MM.1S (cell line): ENCODE data around the gene SEMA4B.

ENCODE experiments used
- DNase-seq: peaks from one replicate; pipeline ENCODE4 v3.0.0-alpha.2; 2015
- H2AFZ ChIP-seq: fragments of 300-600 bp; sonication (generic); 2 replicates; pipeline ENCODE4 v1.6.0; 2016; ENCODE audit warnings: antibody characterized with exemption, low read length
- H3F3A ChIP-seq: fragments of 300-600 bp; sonication (generic); 2 replicates; pipeline ENCODE4 v1.6.1; 2016; ENCODE audit warnings: mild to moderate bottlenecking, antibody characterized with exemption, low read length, moderate library complexity, mixed read lengths; ENCODE audit not compliant: insufficient read depth
- H3K27ac ChIP-seq: fragments of 300-600 bp; sonication (generic); 2 replicates; pipeline ENCODE4 v1.5.1; 2016; ENCODE audit warnings: mild to moderate bottlenecking, low read length
- H3K27me3 ChIP-seq: fragments of 300-600 bp; sonication (generic); replicated peaks from 2 replicates; pipeline ENCODE4 v1.6.0; 2016; ENCODE audit warnings: low read length; ENCODE audit not compliant: insufficient read depth
- H3K36me3 ChIP-seq: fragments of 300-600 bp; sonication (generic); replicated peaks from 2 replicates; pipeline ENCODE4 v1.6.1; 2016; ENCODE audit warnings: mild to moderate bottlenecking, low read length, mixed read lengths; ENCODE audit not compliant: insufficient read depth
- H3K4me1 ChIP-seq: fragments of 300-600 bp; sonication (generic); 2 replicates; pipeline ENCODE4 v1.6.1; 2016; ENCODE audit warnings: low read length, mixed read lengths
- H3K4me2 ChIP-seq: fragments of 300-600 bp; sonication (generic); 2 replicates; pipeline ENCODE4 v1.6.0; 2016; ENCODE audit warnings: low read depth, low read length
- H3K4me3 ChIP-seq: fragments of 300-600 bp; sonication (generic); 2 replicates; pipeline ENCODE4 v1.5.1; 2016; ENCODE audit warnings: low read length, mixed read lengths
- H3K79me2 ChIP-seq: fragments of 300-600 bp; sonication (generic); 2 replicates; pipeline ENCODE4 v1.6.1; 2016; ENCODE audit warnings: mixed run types, low read length, mixed read lengths
- H3K9ac ChIP-seq: fragments of 300-600 bp; sonication (generic); 2 replicates; pipeline ENCODE4 v1.6.1; 2016; ENCODE audit warnings: low read length, mixed read lengths
- H3K9me2 ChIP-seq: fragments of 300-600 bp; sonication (generic); replicated peaks from 2 replicates; pipeline ENCODE4 v1.6.1; 2016; ENCODE audit warnings: mild to moderate bottlenecking, low read length, mixed read lengths; ENCODE audit not compliant: insufficient read depth
- H3K9me3 ChIP-seq: fragments of 300-600 bp; sonication (generic); replicated peaks from 2 replicates; pipeline ENCODE4 v1.6.1; 2016; ENCODE audit warnings: mild to moderate bottlenecking, low read length, mixed read lengths; ENCODE audit not compliant: insufficient read depth
- H4K20me1 ChIP-seq: fragments of 300-600 bp; sonication (generic); 2 replicates; pipeline ENCODE4 v1.6.1; 2016; ENCODE audit warnings: mild to moderate bottlenecking, low read length, moderate library complexity, mixed read lengths; ENCODE audit not compliant: insufficient read depth
- EZH2 ChIP-seq: fragments of 300-600 bp; sonication (generic); optimal IDR thresholded peaks from 2 replicates; pipeline ENCODE3; 2017; ENCODE audit warnings: low read depth, mild to moderate bottlenecking, antibody characterized with exemption, low read length, mixed read lengths
- EZH2phosphoT487 ChIP-seq: fragments of 300-600 bp; sonication (generic); IDR thresholded peaks from 2 replicates; pipeline ENCODE4 v1.6.1; 2018; ENCODE audit warnings: antibody characterized with exemption, low read length
- TF ChIP-seq, protein P1 (sequence below): fragments of 300-600 bp; sonication (generic); IDR thresholded peaks from 2 replicates; pipeline ENCODE4 v1.5.1; 2016; ENCODE audit warnings: antibody characterized with exemption, low read length, mixed read lengths

The SEMA4B gene

DNA sequence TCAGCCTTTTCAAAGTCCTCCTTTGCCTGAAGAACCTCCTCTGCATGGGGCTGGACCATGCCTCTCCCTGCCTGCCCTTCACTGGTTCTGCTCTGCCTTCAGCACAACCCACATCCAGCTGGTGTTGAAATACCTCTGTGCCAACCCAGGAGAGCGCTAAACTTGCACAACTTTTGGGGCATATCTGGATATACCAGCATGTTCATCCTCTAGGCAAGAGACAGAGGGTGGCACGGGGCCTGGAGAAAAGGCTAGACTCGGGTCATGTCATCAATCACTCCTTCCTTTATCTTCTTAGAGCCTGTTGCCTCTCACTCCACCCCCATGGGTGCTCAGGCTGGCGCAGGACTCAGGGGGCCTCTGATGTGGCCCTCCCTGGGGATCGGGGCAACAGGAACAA lies 4.8 kb downstream of the SEMA4B start:
- H3K79me2 ChIP-seq: peaks cover 85% of the 10 kb centered on the region
- H3K27me3 ChIP-seq: no peaks in the 10 kb centered on the region
- TF ChIP-seq EZH2phosphoT487 (no peak), EZH2 (no peak)
- TF ChIP-seq, protein P1, sequence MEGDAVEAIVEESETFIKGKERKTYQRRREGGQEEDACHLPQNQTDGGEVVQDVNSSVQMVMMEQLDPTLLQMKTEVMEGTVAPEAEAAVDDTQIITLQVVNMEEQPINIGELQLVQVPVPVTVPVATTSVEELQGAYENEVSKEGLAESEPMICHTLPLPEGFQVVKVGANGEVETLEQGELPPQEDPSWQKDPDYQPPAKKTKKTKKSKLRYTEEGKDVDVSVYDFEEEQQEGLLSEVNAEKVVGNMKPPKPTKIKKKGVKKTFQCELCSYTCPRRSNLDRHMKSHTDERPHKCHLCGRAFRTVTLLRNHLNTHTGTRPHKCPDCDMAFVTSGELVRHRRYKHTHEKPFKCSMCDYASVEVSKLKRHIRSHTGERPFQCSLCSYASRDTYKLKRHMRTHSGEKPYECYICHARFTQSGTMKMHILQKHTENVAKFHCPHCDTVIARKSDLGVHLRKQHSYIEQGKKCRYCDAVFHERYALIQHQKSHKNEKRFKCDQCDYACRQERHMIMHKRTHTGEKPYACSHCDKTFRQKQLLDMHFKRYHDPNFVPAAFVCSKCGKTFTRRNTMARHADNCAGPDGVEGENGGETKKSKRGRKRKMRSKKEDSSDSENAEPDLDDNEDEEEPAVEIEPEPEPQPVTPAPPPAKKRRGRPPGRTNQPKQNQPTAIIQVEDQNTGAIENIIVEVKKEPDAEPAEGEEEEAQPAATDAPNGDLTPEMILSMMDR: no peak
- H3K4me2 ChIP-seq: no peak overlapping the region
- H4K20me1 ChIP-seq: 0 out of 2 replicates have a peak, but pooled peaks cover 3% of the 10 kb centered on the region
- no peak overlapping the region for H2AFZ ChIP-seq
- H3F3A ChIP-seq: peaks cover under 1% of the 10 kb centered on the region; the same call in 1 of the 2 replicates
- 0 out of 2 replicates have a peak, but pooled peaks cover 3% of the 10 kb centered on the region for H3K36me3 ChIP-seq
- no peak overlapping the region for H3K9ac ChIP-seq
- H3K27ac ChIP-seq: no peak overlapping the region
- H3K9me3 ChIP-seq: no peaks in the 10 kb centered on the region
- no peaks in the 10 kb centered on the region for H3K9me2 ChIP-seq
- peaks cover 6% of the 10 kb centered on the region for H3K4me1 ChIP-seq
- H3K4me3 ChIP-seq: no peak overlapping the region
- no peak for DNase-seq

DNA sequence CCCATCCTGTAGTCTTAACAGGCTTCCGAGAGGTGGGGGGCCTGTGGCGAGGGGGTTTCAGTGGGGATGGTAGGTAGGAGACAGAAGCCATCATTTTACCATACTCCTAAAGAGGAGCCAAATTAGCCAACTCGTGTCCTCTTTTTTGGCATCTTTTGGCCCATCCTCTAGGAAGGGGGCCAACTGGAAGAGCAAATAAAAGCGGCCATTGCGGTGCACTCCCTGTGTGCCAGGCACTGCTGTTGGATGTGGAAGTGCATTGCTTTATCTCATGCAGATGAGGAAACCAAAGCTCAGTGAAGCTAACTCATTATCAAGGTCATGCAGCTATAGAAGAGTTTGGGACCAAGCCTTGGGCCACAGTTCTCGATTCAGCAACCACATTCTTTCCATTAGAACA lies 6.1 kb downstream of the SEMA4B start:
- no peaks in the 10 kb centered on the region for H3K27me3 ChIP-seq
- H3K27ac ChIP-seq: no peak overlapping the region
- no peak for DNase-seq
- 0 out of 2 replicates have a peak, but pooled peaks cover 3% of the 10 kb centered on the region for H4K20me1 ChIP-seq
- peaks cover 89% of the 10 kb centered on the region for H3K79me2 ChIP-seq
- TF ChIP-seq, protein P1: no peak
- no peak for TF ChIP-seq EZH2phosphoT487
- no peak overlapping the region for H3K9ac ChIP-seq
- no peak overlapping the region for H3K4me3 ChIP-seq
- H3K36me3 ChIP-seq: 0 out of 2 replicates have a peak, but pooled peaks cover 3% of the 10 kb centered on the region
- no peak overlapping the region for H2AFZ ChIP-seq
- no peak overlapping the region for H3K4me2 ChIP-seq
- H3K4me1 ChIP-seq: peaks cover 5% of the 10 kb centered on the region
- H3K9me3 ChIP-seq: no peaks in the 10 kb centered on the region
- H3K9me2 ChIP-seq: no peaks in the 10 kb centered on the region
- H3F3A ChIP-seq: no peaks in the 10 kb centered on the region

DNA sequence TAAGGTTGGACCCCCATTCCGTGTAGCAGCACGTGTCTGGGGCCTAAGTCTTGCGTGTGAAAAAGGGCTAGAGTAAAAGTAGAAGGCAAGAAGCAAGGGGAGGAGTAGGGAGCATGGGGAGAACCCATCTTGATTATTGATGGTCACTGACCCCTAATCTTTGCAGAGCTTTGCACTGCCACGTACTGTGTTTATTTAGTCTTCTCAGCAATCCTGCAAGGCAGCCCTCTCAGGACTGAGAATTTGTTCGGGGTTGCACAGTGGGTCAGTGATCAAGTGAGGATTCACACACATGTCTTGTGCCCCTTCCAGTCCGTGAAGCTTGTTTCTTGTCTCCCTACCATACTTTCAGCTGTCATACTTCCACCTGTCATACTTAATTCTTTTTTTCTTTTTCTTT lies 7.2 kb downstream of the SEMA4B start:
- H3K9me3 ChIP-seq: no peaks in the 10 kb centered on the region

More for the DNA sequence above, 7.2 kb downstream of the SEMA4B start:
- Histone ChIP-seq H2AFZ (no peak overlapping the region), H3K9ac (no peak overlapping the region), H3K36me3 (0 out of 2 replicates have a peak, but pooled peaks cover 3% of the 10 kb centered on the region), H3K4me1 (no peaks in the 10 kb centered on the region), H3K27me3 (no peaks in the 10 kb centered on the region), H3K4me3 (no peak overlapping the region), H3K79me2 (peaks cover 85% of the 10 kb centered on the region), H4K20me1 (0 out of 2 replicates have a peak, but pooled peaks cover 3% of the 10 kb centered on the region), H3K4me2 (no peak overlapping the region), H3K27ac (no peak overlapping the region), H3F3A (no peaks in the 10 kb centered on the region), H3K9me2 (no peaks in the 10 kb centered on the region)
- DNase-seq: no peak
- TF ChIP-seq, protein P1: no peak
- TF ChIP-seq EZH2phosphoT487: no peak
- TF ChIP-seq EZH2: no peak
